Body of pancreas (tissue), 4 donors: Measurements from ENCODE around the gene KIF12. TPM values are rescaled to one million over a fixed set of nuclear protein-coding genes. Genes with fewer than 3 reads are reported as not detected.

Experiments used
- ATAC-seq: fragments of 150-250 bp; one replicate; pipeline ENCODE4 v1.9.1; 2016
- DNase-seq, 4 donors: peaks; one replicate each; pipeline ENCODE4 v3.0.0-alpha.2; 2019
- H3K27ac ChIP-seq, 4 donors: fragments of 200-600 bp; sonication (generic); 1 replicate in 3 of 4; 2 replicates in 1 of 4; pipeline versions ENCODE4 v1.5.1 to v1.6.1; 2016 to 2019; ENCODE audit warnings: mild to moderate bottlenecking in 1 of 4, mixed read lengths in 1 of 4, moderate library complexity in 1 of 4
- H3K27me3 ChIP-seq, 2 donors: fragments of 200-600 bp; sonication (generic); one replicate each; pipeline ENCODE4 v1.6.0; 2016; ENCODE audit warnings: mild to moderate bottlenecking in 1 of 2
- H3K36me3 ChIP-seq, 2 donors: fragments of 200-600 bp; sonication (generic); replicated peaks in 1 of 2; 2 replicates each; pipeline ENCODE4 v1.5.1; 2016; ENCODE audit warnings: low read depth in 2 of 2; ENCODE audit not compliant: insufficient read depth in 1 of 2
- H3K4me1 ChIP-seq: fragments of 200-600 bp; sonication (generic); one replicate; pipeline ENCODE4 v1.6.0; 2016
- H3K4me3 ChIP-seq, 2 donors: fragments of 200-600 bp; sonication (generic); 1 replicate in 1 of 2; 2 replicates in 1 of 2; pipeline ENCODE4 v1.5.1; 2016 to 2019
- H3K9me3 ChIP-seq, 3 donors: fragments of 200-600 bp; sonication (generic); 1 replicate in 2 of 3; 2 replicates in 1 of 3; pipeline ENCODE4 v1.5.1; 2016
- CTCF ChIP-seq, 7 experiments: fragments of 450-650 bp in 4 of 7; fragments of 200-600 bp in 3 of 7; sonication (generic) in 3 of 7; IDR thresholded peaks; one replicate each; pipeline ENCODE4 v1.5.1; 2016 to 2019; ENCODE audit warnings: antibody characterized with exemption in 7 of 7
- POLR2A ChIP-seq, 3 donors: fragments of 450-650 bp; IDR thresholded peaks; one replicate each; pipeline ENCODE4 v1.6.1; 2016; ENCODE audit warnings: antibody characterized with exemption in 3 of 3, mild to moderate bottlenecking in 2 of 3
- WGBS, 2 donors: methylation state at CpG; one replicate each; pipeline ENCODE4 v1.1.5; 2017; 5-methylcytosine and 5-hydroxymethylcytosine counted together
- intact Hi-C: fragments of 100-400 bp; cut with DNase I; formaldehyde crosslinking; loops from one replicate; pipeline ENCODE4 v1.15.1; 2023
- total RNA-seq, 2 donors: library from RNA; depleted of rRNA; stranded (reverse); fragments of >200 nt; gene quantifications; one replicate each; pipeline ENCODE4 v1.1.0, GENCODE V29; 2016

KIF12 gene
- total RNA-seq, 2 donors from 2014 or later = 135 to 249 TPM

GRCh38 chr9:114080773-114081440, 18.2 kb downstream of the KIF12 start:
- Histone ChIP-seq H3K4me1 (peaks cover 60% of the 10 kb centered on the region), H3K9me3 (no peaks in the 10 kb centered on the region), H3K4me3 (no peak overlapping the region), H3K27me3 (no peaks in the 10 kb centered on the region), H3K27ac (peak overlapping the region; percentile 67 to 85 (median 72)), H3K36me3 (no peaks in the 10 kb centered on the region)
- WGBS, 2 donors = 17 to 33% methylated on average over 7 of the region's 7 CpGs
- TF ChIP-seq POLR2A (IDR thresholded peaks at IDR 0.05) = no peak
- TF ChIP-seq CTCF (IDR thresholded peaks at IDR 0.05) = peak in 3 of 7 experiments; percentile 22 to 28 (median 23)
- intact Hi-C loops = no loop called here
- DNase-seq (peak; percentile 71 to 86 (median 78)), ATAC-seq (peak; percentile 74)

- no peak overlapping the region for H3K4me3 ChIP-seq
- ATAC-seq (peak; percentile 9), DNase-seq (no peak)
- H3K9me3 ChIP-seq = no peaks in the 10 kb centered on the region
- no peaks in the 10 kb centered on the region for H3K36me3 ChIP-seq
- no peaks in the 10 kb centered on the region for H3K27me3 ChIP-seq
- 70% methylated on average over 5 of the region's 5 CpGs for WGBS, 2 donors
- H3K27ac ChIP-seq = peak overlapping the region; percentile 67 to 85 (median 72)
- intact Hi-C loops = no loop called here
- peaks cover 64% of the 10 kb centered on the region for H3K4me1 ChIP-seq
- no peak for TF ChIP-seq CTCF (IDR thresholded peaks at IDR 0.05)
- no peak for TF ChIP-seq POLR2A (IDR thresholded peaks at IDR 0.05)
These were observed 18.8 kb downstream of the KIF12 start for GRCh38 chr9:114080195-114080772.

- peak overlapping the region; percentile 10 to 72 (median 60) for H3K27ac ChIP-seq
- intact Hi-C loops = no loop called here
- H3K9me3 ChIP-seq = no peaks in the 10 kb centered on the region
- DNase-seq (no peak), ATAC-seq (no peak)
- TF ChIP-seq POLR2A (IDR thresholded peaks at IDR 0.05) = no peak
- TF ChIP-seq CTCF (IDR thresholded peaks at IDR 0.05) = no peak
- no peaks in the 10 kb centered on the region for H3K27me3 ChIP-seq
- no peaks in the 10 kb centered on the region for H3K36me3 ChIP-seq
- 47 to 65% methylated on average over 7 of the region's 7 CpGs for WGBS, 2 donors
- H3K4me3 ChIP-seq = no peak overlapping the region
- peaks cover 64% of the 10 kb centered on the region for H3K4me1 ChIP-seq
These were observed 20.3 kb downstream of the KIF12 start for GRCh38 chr9:114078781-114079156.

GRCh38 chr9:114078021-114078780, 20.9 kb downstream of the KIF12 start, which contains the start of gene AMBP:
Gene AMBP, minus strand, starts transcription at chr9:114078300. Its CDS starts 91 bp downstream, at chr9:114078209.
- no peak for TF ChIP-seq CTCF (IDR thresholded peaks at IDR 0.05)
- peak in 1 of 3 donors; percentile 31 for TF ChIP-seq POLR2A (IDR thresholded peaks at IDR 0.05)
- Histone ChIP-seq H3K27me3 (no peaks in the 10 kb centered on the region), H3K4me1 (peaks cover 64% of the 10 kb centered on the region), H3K9me3 (no peaks in the 10 kb centered on the region), H3K27ac (peak within 1 kb of the TSS; percentile 32 to 72 (median 60)), H3K4me3 (no peak within 1 kb of the TSS), H3K36me3 (no peaks in the 10 kb centered on the region)
- intact Hi-C loops = no loop called here
- DNase-seq = peak; percentile 56 to 71 (median 66)
- ATAC-seq = peak; percentile 24
- 9 to 28% methylated on average over 6 to 16 of the region's 16 CpGs for WGBS, 2 donors
